Colonic mucosa (tissue), 4 donors: Measurements from ENCODE around the gene LRP1B. TPM values are rescaled to one million over a fixed set of nuclear protein-coding genes. Genes with fewer than 3 reads are reported as not detected.

ENCODE experiments used
- DNase-seq: peaks from one replicate; pipeline ENCODE4 v3.0.0-alpha.2; 2020
- H3K27ac ChIP-seq: fragments of 200-600 bp; one replicate; pipeline ENCODE4 v1.8.0; 2021
- H3K27me3 ChIP-seq: fragments of 200-600 bp; one replicate; pipeline ENCODE4 v1.8.0; 2021
- H3K36me3 ChIP-seq: fragments of 200-600 bp; one replicate; pipeline ENCODE4 v1.8.0; 2021
- H3K4me1 ChIP-seq: fragments of 200-600 bp; one replicate; pipeline ENCODE4 v1.8.0; 2021; ENCODE audit warnings: mild to moderate bottlenecking
- H3K4me3 ChIP-seq: fragments of 200-600 bp; one replicate; pipeline ENCODE4 v1.8.0; 2021
- H3K9ac ChIP-seq, 2 donors: one replicate each; pipeline ENCODE4 v1.7.0; 2013; ENCODE audit warnings: control low read depth in 2 of 2, low read depth in 2 of 2, low read length in 2 of 2
- H3K9me3 ChIP-seq: fragments of 200-600 bp; one replicate; pipeline ENCODE4 v1.8.0; 2021
- intact Hi-C: fragments of 100-400 bp; cut with DNase I; formaldehyde crosslinking; loops from one replicate; pipeline ENCODE4 v1.14.1; 2022
- total RNA-seq, 2 donors: library from RNA; stranded (reverse); fragmentation: NEBNext Ultra II Directional in 1 of 2; extraction: Animal tissue kit (Norgen Biotek cat#: 25700) in 1 of 2; gene quantifications; one replicate each; pipeline ENCODE4 v1.2.1, GENCODE V29; 2021
- TF ChIP-seq, protein P1 (sequence below): fragments of 200-600 bp; IDR thresholded peaks from one replicate; pipeline ENCODE4 v1.8.0; 2022; ENCODE audit warnings: antibody characterized with exemption, mild to moderate bottlenecking
- donor health status: healthy.
- donor health status: DM: no; HTN: no; CAD: no.
- donor health status: DM: no; HTN: no; CAD: no.

Gene LRP1B
- total RNA-seq, 2 donors from 2014 or later = 0.10 to 0.19 TPM

DNA sequence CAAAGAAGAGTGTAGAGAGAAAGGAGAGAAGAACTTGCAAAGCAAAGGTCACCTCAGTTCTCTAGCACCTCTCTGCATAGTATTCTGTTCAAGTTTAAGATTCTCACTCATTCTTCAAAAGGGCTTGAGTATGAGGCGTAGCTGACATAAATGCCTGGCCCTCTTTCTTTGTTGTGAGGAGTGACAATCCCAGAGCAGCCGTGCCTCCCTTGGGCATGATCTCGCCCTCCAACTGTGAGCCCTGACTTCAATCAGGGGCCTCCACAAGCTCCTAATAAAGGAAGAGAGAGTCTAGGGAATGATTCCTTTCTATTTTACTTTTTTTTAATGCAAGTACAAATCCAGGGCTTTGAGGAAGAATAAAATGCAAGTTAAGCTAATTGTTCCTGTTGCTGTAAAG is 402.7 kb downstream of the LRP1B start:
- Histone ChIP-seq H3K36me3 (no peaks in the 10 kb centered on the region), H3K27me3 (no peaks in the 10 kb centered on the region), H3K27ac (no peak overlapping the region), H3K9ac (no peak overlapping the region), H3K4me1 (no peaks in the 10 kb centered on the region), H3K4me3 (no peak overlapping the region), H3K9me3 (no peaks in the 10 kb centered on the region)
- intact Hi-C loops = no loop called here
- TF ChIP-seq, protein P1, sequence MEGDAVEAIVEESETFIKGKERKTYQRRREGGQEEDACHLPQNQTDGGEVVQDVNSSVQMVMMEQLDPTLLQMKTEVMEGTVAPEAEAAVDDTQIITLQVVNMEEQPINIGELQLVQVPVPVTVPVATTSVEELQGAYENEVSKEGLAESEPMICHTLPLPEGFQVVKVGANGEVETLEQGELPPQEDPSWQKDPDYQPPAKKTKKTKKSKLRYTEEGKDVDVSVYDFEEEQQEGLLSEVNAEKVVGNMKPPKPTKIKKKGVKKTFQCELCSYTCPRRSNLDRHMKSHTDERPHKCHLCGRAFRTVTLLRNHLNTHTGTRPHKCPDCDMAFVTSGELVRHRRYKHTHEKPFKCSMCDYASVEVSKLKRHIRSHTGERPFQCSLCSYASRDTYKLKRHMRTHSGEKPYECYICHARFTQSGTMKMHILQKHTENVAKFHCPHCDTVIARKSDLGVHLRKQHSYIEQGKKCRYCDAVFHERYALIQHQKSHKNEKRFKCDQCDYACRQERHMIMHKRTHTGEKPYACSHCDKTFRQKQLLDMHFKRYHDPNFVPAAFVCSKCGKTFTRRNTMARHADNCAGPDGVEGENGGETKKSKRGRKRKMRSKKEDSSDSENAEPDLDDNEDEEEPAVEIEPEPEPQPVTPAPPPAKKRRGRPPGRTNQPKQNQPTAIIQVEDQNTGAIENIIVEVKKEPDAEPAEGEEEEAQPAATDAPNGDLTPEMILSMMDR = no peak
- no peak for DNase-seq

DNA sequence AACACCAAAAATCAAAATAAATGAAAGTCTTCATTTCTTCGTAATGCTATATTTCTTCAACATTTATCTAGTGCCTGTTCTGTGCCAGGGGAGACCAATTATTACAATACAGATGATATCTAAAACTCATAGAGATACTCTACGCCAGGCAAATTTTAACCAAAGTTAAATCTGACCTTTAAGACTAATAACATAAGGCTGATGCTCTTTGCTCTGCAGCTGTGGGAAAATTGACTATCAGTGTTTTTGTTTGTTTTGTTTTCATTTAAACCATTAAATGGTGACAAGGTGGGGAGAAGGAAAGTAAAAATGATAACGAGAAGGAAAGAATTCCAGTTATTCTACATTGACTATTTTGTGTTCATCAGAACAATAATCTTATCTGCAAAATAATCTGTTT is 406.4 kb downstream of the LRP1B start:
- no peak for DNase-seq
- H3K4me3 ChIP-seq = no peak overlapping the region

DNA sequence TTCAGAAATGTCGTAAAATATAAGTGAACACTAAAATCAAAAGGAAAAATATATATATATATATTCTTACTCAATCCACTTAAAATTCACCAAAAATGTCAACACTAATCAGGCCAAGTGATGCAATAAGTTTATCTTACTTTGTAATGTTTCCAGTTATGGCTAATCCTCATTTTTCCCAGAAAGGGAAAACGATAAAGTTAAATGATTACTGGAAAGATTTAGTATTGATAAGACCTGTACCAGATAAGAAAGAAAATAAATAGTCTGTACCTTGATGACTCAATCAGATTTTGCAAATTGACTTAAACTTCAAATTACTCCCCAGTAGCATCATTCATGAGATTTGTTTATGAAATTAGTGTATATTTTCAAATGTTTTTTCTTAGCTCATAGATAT is 407.0 kb downstream of the LRP1B start:
- DNase-seq = no peak
- no peak overlapping the region for H3K27ac ChIP-seq
- no peak overlapping the region for H3K9ac ChIP-seq
- intact Hi-C loops = no loop called here
- no peaks in the 10 kb centered on the region for H3K27me3 ChIP-seq
- H3K4me1 ChIP-seq = no peaks in the 10 kb centered on the region
- no peaks in the 10 kb centered on the region for H3K36me3 ChIP-seq
- no peak overlapping the region for H3K4me3 ChIP-seq
- TF ChIP-seq, protein P1 = no peak
- no peaks in the 10 kb centered on the region for H3K9me3 ChIP-seq

More for the DNA sequence above, 406.4 kb downstream of the LRP1B start:
- Histone ChIP-seq H3K27me3 (no peaks in the 10 kb centered on the region), H3K9ac (no peak overlapping the region), H3K4me1 (no peaks in the 10 kb centered on the region), H3K9me3 (no peaks in the 10 kb centered on the region), H3K27ac (no peak overlapping the region), H3K36me3 (no peaks in the 10 kb centered on the region)
- intact Hi-C loops = no loop called here
- TF ChIP-seq, protein P1 = no peak

DNA sequence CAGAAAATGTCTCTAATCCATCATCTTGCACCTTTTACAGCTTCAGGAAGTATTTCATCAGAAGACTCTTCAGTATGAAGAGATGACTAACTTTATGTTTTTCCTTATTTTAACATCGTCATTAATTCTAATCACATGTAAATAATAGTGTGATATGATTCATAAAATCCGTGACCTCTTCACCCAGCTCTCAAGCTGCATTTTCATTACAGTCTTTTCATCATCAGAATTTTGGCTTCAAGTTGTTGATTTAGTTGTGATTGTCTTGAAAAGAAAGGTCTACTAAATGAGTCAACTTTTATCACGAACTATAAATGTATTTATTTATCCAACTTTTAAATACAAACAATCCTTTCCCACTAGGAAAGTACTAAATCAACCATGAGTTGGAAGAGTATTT is 410.3 kb downstream of the LRP1B start:
- Histone ChIP-seq H3K9ac (no peak overlapping the region), H3K9me3 (no peaks in the 10 kb centered on the region), H3K4me3 (no peak overlapping the region), H3K27me3 (no peaks in the 10 kb centered on the region), H3K4me1 (no peaks in the 10 kb centered on the region), H3K27ac (no peak overlapping the region), H3K36me3 (no peaks in the 10 kb centered on the region)
- TF ChIP-seq, protein P1 = no peak
- DNase-seq = no peak
- intact Hi-C loops = no loop called here

DNA sequence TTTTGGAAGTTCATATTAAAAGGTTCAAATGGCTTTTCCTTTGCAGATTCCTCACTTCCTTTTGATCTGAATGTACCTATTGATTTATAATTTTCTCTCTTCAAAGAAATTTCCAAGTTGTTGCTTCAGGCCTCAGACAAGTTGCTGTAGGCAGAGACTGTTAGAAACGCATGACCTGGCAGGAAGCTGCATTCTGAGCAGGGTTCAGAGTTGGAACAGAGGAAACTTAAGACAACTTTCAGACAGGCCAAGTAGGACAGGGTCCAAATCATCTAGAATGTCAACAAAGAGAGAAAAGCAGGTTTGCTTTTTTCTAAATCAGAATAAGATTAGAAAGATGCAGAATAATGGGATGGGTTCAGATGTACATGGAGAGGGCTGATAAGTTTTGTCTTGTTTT is 416.3 kb downstream of the LRP1B start:
- Histone ChIP-seq H3K4me3 (no peak overlapping the region), H3K27me3 (no peaks in the 10 kb centered on the region), H3K36me3 (no peaks in the 10 kb centered on the region), H3K4me1 (no peaks in the 10 kb centered on the region), H3K27ac (no peak overlapping the region), H3K9me3 (no peaks in the 10 kb centered on the region), H3K9ac (no peak overlapping the region)
- TF ChIP-seq, protein P1 = no peak
- intact Hi-C loops = no loop called here
- DNase-seq = no peak

DNA sequence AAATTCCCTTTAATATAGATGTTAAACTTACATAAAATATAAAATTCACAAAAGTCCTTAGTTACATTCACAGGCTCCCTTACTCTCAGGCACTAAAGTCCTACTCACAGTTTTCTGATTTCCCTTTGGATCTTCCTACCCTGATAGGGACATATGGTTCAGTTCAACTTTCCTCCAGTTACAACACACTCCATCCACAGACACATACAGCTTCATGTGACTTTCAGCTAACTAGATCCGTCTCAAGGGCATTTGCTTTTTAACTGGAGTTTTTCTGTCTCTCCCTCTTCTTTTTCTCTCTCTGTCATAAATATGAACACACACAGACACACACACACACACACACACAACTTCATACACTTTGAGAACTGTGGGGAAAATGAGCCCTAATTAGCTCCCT is 419.2 kb downstream of the LRP1B start:
- intact Hi-C loops = no loop called here
- H3K9ac ChIP-seq = no peak overlapping the region
- H3K9me3 ChIP-seq = no peaks in the 10 kb centered on the region
- no peaks in the 10 kb centered on the region for H3K27me3 ChIP-seq
- H3K36me3 ChIP-seq = no peaks in the 10 kb centered on the region
- TF ChIP-seq, protein P1 = no peak
- no peak overlapping the region for H3K27ac ChIP-seq
- H3K4me1 ChIP-seq = no peaks in the 10 kb centered on the region
- no peak overlapping the region for H3K4me3 ChIP-seq
- DNase-seq = no peak
